ENCODE results near the gene SLC26A2.
"Not testable (repeated sequence)": the region's sequence is repeated elsewhere in the genome, so short reads cannot be mapped to it uniquely, and the experiment has no call there.

The SLC26A2 gene

DNA sequence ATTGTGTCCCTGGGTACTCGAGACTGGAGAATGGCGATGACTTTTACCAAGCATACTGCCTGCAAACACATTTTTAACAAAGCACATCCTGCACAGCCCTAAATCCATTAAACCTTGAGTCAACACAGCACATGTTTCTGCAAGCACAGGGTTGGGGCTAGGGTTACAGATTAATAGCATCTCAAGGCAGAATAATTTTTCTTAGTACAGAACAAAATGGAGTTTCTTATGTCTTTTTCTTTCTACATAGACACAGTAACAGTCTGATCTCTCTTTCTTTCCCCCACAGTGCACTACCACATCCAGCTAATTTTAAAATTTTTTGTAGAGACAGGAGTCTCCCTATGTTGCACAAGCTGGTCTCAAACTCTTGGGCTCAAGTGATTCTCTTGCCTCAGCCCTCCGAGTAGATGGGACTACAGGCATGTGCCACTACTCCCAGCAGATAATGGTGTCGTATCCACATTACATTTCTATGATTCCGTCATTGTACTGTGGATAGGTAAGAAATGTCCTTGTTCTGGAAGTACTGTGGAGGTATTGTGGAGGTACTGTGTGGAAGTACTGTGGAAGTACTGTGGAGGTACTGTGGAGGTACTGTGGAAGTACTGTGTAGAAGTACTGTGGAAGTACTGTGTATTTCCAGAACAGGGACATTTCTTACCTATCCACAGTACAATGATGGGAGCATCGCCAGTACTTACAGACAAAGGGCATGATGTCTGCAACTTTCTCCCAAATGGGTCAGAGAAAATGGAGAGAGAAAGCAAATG lies 17.2 kb upstream of the SLC26A2 start:
- H3K27ac Mint-ChIP-seq; H3K27me3 Mint-ChIP-seq; H3K36me3 Mint-ChIP-seq; H3K4me1 Mint-ChIP-seq (ENCODE audit: low read depth); H3K9me3 Mint-ChIP-seq (ENCODE audit: low read depth); H3K4me3 Mint-ChIP-seq: not testable (repeated sequence)

DNA sequence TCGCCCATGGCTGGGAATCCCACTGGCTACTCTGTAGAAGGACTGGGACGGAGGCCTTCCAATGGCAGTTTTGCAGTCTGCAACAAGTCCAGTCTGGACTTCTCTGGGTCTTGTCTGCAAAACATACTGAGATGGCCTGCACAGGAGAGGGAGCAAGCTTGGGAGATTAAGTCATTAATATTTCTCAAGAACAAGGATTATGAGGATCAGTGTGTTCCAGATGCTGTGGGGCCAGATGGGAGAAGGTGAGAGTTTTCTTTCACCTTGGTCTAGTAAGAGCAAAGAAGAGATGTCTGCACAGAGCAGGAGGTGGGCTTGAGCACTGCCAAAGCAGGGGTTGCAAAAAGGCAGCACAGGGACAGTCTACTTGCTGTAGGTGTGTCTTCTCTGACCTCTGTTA lies 15.9 kb upstream of the SLC26A2 start, which contains the start of gene PDE6A:
Gene PDE6A, minus strand, starts transcription at position 128 of the 400 bp plus-strand sequence. Its CDS starts 120 bp downstream, at position 8.
- no peaks in the 10 kb centered on the region for H3K4me1 Mint-ChIP-seq (ENCODE audit: low read depth)
- no peak within 1 kb of the TSS for H3K27ac Mint-ChIP-seq
- H3K36me3 Mint-ChIP-seq, result no peaks in the 10 kb centered on the region
- H3K9me3 Mint-ChIP-seq (ENCODE audit: low read depth), result no peaks in the 10 kb centered on the region
- H3K4me3 Mint-ChIP-seq, result no peak within 1 kb of the TSS
- H3K27me3 Mint-ChIP-seq, result peaks cover 5% of the 10 kb centered on the region

DNA sequence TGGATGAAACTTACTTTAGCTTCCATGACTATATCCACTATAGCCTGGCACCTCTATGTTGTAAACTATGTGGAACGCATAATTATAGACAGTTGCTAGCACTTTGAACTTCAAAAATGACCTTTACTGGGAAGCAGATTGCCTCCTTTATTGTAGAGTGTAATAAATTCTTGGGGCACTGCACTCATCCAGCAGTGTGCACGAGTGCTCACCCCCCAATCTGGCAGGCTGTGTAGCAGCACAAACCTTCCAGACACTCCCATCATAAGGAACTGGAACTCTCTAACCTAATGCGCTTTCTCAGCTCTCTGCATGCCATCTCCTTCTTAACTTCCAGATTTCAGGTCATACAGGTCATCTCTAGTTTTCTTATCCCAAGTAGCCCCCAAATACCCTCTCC lies 14.4 kb upstream of the SLC26A2 start:
- Mint-ChIP-seq H3K27me3 (peaks cover 5% of the 10 kb centered on the region), H3K9me3 (ENCODE audit: low read depth) (no peaks in the 10 kb centered on the region), H3K36me3 (no peaks in the 10 kb centered on the region), H3K27ac (no peak overlapping the region), H3K4me3 (no peak overlapping the region), H3K4me1 (ENCODE audit: low read depth) (no peaks in the 10 kb centered on the region)

DNA sequence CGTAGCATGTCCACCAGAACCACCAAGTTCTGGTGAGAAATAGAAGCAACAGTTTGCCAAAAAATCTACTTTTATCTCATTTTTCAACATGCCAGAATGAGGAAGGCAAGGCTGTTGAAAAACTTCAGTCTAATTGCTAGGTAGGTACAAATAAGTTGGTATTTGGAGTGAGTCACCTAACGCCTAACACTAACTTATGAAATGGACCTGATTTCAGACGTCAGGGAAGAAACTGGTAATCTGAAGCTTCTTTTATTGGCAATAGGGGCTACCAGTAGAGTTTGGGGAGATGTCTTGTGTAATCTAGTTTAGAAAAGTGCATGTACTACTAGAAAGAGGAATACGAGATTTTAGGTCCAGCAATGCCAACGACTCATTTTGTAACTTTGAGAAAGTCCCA lies 11.6 kb upstream of the SLC26A2 start:
- Mint-ChIP-seq H3K27me3 (peaks cover 3% of the 10 kb centered on the region), H3K27ac (no peak overlapping the region), H3K9me3 (ENCODE audit: low read depth) (no peaks in the 10 kb centered on the region)

DNA sequence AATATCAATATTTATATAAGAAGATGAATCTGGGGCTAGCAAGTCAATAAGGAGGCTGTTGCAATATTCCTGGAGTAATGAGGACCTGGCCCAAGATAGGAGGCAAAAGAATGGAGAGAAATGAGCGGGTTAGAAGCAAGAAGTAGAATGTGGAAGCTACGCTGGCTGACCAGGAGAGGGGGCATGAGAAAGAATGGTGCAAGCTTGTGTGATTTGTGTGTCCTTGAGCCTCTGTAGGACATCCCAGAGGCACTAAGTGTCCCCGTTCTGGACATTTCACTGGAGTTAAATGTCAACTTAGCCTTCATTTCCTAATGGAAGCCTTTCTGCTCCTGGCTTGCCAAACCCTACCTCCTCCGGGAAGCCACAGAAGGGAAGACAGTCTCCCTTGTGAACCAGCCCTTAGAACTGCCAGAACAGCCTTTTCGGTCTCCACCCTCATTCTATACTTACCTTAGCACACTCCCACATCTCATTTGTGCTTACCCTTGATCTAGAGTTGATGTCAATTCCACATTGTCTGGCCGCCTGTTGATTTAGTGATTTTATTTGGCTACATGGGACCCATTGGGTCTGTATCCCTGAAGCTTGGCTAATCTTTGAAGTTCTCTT lies 9.3 kb upstream of the SLC26A2 start:
- no peaks in the 10 kb centered on the region for H3K36me3 Mint-ChIP-seq
- no peaks in the 10 kb centered on the region for H3K4me1 Mint-ChIP-seq (ENCODE audit: low read depth)
- H3K27ac Mint-ChIP-seq, result no peak overlapping the region
- H3K27me3 Mint-ChIP-seq, result peaks cover 3% of the 10 kb centered on the region
- H3K9me3 Mint-ChIP-seq (ENCODE audit: low read depth), result no peaks in the 10 kb centered on the region
- no peak overlapping the region for H3K4me3 Mint-ChIP-seq

More for the DNA sequence above, 11.6 kb upstream of the SLC26A2 start:
- H3K4me1 Mint-ChIP-seq (ENCODE audit: low read depth), result no peaks in the 10 kb centered on the region
- no peaks in the 10 kb centered on the region for H3K36me3 Mint-ChIP-seq
- no peak overlapping the region for H3K4me3 Mint-ChIP-seq

DNA sequence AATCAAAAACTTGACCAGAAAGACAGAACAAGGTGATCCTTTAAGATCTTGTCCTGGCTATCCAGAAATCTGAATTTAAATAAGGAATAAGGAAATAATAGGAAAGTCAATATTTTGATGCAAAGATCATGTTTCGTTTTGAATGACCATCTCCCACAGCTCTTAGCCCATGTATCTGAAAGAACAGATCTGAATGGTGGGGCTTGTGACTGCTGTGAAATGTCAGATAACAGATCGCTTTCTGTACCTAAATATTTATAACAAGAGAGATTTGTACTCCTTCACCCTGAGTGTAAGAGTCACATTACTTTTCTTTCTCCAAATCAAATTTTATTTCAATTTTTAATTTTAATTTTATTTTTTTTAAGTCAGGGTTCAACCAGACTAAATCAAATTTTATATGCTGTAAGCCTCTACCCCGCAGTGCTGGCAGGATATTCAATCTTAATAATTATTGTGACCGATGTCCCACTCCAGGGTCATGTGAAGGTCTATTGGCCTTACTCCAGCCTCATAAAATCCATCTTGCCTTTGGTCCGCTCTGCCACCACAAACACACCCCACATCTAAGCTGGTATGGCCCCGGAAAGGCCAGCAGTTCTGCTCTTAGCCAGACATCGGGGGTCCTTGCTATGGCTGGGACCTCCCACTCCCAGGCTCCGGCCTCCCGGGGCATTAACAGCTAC lies 7.0 kb upstream of the SLC26A2 start:
- Mint-ChIP-seq H3K4me1 (ENCODE audit: low read depth) (no peaks in the 10 kb centered on the region), H3K4me3 (no peak overlapping the region), H3K27me3 (peaks cover under 1% of the 10 kb centered on the region)

DNA sequence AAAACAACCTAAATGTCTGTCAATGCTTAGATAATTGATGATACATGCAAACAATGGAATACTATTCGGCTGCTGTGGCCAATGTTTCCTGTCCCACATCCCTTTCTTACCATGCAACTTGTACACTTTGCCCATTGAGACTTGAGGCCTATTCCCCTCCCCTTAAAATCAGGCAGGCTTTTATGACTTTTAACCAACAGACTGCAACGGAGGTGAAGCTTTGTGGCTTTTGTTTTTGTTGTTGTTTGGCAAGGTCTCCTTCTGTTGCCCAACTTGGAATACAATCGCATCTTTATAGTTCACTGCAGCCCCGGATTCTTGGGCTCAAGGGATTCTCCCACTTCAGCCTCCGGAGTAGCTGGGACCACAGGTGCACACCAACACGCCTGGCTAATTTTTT lies 5.8 kb upstream of the SLC26A2 start:
- Mint-ChIP-seq H3K4me3 (no peak overlapping the region), H3K27me3 (no peaks in the 10 kb centered on the region), H3K9me3 (ENCODE audit: low read depth) (no peaks in the 10 kb centered on the region), H3K4me1 (ENCODE audit: low read depth) (peaks cover 8% of the 10 kb centered on the region), H3K27ac (no peak overlapping the region), H3K36me3 (no peaks in the 10 kb centered on the region)

More for the DNA sequence above, 7.0 kb upstream of the SLC26A2 start:
- H3K27ac Mint-ChIP-seq, result no peak overlapping the region
- no peaks in the 10 kb centered on the region for H3K36me3 Mint-ChIP-seq
- no peaks in the 10 kb centered on the region for H3K9me3 Mint-ChIP-seq (ENCODE audit: low read depth)

DNA sequence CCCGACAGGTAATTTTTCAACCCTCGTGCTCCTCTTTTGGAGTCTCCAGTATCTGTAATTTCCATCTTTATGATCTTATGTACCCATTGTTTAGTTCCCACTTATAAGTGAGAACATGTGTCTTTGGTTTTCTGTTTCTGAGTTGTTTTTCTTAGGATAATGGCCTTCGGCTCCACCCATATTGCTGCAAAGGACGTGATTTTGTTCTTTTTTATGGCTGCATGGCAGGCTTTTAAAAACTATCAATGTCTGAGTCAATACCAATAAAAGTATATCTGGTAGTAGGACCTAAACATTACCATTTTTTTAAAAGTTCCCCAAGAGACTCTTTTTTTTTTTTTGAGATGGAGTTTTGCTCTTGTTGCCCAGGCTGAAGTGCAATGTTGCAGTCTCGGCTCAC lies 3.9 kb upstream of the SLC26A2 start:
- H3K27me3 Mint-ChIP-seq, result no peaks in the 10 kb centered on the region
- no peaks in the 10 kb centered on the region for H3K9me3 Mint-ChIP-seq (ENCODE audit: low read depth)
- no peak overlapping the region for H3K4me3 Mint-ChIP-seq
- H3K36me3 Mint-ChIP-seq, result no peaks in the 10 kb centered on the region
- H3K27ac Mint-ChIP-seq, result no peak overlapping the region
- H3K4me1 Mint-ChIP-seq (ENCODE audit: low read depth), result peaks cover 19% of the 10 kb centered on the region

DNA sequence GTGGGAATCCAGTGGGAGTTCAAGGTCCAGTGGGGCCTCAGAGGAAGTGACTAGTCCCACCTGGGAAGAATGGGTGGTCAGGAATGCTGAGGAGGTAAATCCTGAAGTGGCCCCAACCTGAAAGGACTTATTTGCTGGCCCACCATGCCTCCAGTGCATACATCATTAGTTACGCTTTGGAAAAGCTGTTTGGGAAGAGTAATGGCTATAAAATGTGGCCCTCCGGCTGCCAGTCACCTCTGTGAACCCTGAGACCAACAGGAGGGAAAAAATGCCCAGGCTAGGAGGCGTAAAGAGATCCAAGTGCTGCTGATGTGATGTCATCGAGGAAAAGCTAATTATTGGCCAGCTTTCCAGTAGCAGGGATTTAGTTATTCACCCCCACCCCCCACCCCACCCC lies 2.7 kb upstream of the SLC26A2 start:
- Mint-ChIP-seq H3K4me1 (ENCODE audit: low read depth) (peaks cover 30% of the 10 kb centered on the region), H3K9me3 (ENCODE audit: low read depth) (no peaks in the 10 kb centered on the region), H3K36me3 (peaks cover 3% of the 10 kb centered on the region), H3K27me3 (no peaks in the 10 kb centered on the region), H3K4me3 (no peak overlapping the region), H3K27ac (no peak overlapping the region)

DNA sequence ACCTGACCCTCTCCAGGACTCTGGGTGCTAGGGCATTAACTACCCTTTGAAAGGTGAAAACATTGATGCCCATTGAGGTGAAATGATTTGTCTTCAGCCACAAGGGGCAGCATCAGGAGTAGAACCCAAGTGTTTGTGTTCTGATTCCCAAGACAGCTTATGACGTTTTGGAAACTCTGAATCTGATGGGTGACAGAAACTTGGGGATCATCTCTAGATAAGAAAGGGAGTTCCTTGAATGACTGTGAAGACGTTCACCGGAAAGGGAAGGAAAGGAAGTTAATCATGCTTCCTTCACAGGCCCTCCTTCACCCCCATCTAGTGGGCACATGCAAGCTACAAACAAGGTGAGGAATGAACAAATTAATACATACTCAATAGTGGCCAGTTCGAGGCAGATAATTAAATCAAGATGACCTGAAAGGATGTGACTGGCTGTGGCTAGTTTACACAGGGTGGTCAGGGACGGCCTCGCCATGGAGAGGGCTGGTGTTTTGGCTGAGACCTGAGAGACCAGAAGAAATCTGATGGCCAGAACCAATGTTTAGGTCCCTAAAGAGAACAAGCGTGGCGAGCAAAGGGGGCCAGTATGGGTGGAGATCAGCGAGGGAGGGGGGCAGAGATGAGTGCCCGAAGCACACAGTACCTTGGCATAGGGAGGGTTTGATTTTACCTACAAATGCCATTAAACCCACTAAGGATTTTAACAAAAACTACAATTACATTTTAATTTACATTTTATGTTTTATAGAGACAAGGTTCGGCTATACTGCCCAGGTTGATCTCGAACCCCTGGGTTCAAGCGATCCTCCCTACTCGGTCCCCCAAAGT lies 937 bp upstream of the SLC26A2 start:
- Mint-ChIP-seq H3K27ac (peak overlapping the region; percentile 96), H3K4me3 (peak overlapping the region; percentile 89), H3K4me1 (ENCODE audit: low read depth) (peaks cover 33% of the 10 kb centered on the region), H3K36me3 (peaks cover 3% of the 10 kb centered on the region), H3K27me3 (no peaks in the 10 kb centered on the region), H3K9me3 (ENCODE audit: low read depth) (no peaks in the 10 kb centered on the region)

DNA sequence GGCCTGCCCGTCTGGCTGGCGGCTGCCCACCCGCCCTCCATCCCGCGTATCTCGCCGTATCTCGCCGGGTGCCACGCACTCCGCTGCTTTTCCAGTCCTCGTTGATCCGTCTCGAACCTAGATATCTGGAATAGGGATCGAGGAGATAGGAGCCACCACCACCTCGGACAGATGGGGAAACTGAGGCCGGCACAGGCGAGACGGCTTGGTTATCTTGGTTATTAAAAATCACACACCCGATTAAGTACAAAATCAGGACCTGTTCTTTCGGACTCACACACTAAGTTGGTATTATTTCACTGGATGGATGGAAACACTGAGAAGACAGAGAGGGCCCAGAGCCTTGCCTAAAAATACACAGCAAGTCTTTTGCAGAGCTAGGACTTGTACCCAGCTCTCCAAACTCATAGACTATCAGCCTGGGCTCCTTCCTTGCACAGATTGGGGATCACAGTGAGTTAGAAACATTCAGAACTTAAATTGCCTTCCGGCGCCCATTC lies 678 bp downstream of the SLC26A2 start:
- peak overlapping the region; percentile 89 for H3K4me3 Mint-ChIP-seq
- H3K27me3 Mint-ChIP-seq, result no peaks in the 10 kb centered on the region
- peak overlapping the region; percentile 38 for H3K27ac Mint-ChIP-seq
- H3K36me3 Mint-ChIP-seq, result peaks cover 5% of the 10 kb centered on the region
- no peaks in the 10 kb centered on the region for H3K9me3 Mint-ChIP-seq (ENCODE audit: low read depth)
- peaks cover 38% of the 10 kb centered on the region for H3K4me1 Mint-ChIP-seq (ENCODE audit: low read depth)

DNA sequence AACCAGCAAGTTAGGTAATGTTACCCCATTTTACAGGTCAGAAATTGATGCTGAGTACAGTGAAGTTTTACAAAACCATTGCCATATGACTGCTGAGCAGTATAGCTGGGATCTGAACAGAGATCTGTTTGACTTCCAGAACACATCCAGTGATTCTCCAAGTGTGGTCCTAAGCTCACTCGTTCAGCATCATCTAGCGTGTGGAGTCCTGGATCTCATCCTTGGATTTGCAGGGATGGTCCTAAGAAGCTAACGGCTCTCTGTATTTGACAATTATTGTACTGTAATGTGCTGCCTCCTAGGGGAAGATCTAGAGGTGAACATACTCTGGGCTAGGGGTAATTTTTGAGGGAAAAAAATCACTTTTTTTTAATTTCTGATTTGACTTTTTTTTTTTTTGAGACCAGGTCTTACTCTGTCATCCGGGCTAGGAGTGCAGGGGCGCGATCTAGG lies 1.4 kb downstream of the SLC26A2 start:
- H3K27ac Mint-ChIP-seq, result peak overlapping the region; percentile 38
- peak overlapping the region; percentile 89 for H3K4me3 Mint-ChIP-seq
- peaks cover 38% of the 10 kb centered on the region for H3K4me1 Mint-ChIP-seq (ENCODE audit: low read depth)
- no peaks in the 10 kb centered on the region for H3K9me3 Mint-ChIP-seq (ENCODE audit: low read depth)
- peaks cover 5% of the 10 kb centered on the region for H3K36me3 Mint-ChIP-seq
- H3K27me3 Mint-ChIP-seq, result no peaks in the 10 kb centered on the region

DNA sequence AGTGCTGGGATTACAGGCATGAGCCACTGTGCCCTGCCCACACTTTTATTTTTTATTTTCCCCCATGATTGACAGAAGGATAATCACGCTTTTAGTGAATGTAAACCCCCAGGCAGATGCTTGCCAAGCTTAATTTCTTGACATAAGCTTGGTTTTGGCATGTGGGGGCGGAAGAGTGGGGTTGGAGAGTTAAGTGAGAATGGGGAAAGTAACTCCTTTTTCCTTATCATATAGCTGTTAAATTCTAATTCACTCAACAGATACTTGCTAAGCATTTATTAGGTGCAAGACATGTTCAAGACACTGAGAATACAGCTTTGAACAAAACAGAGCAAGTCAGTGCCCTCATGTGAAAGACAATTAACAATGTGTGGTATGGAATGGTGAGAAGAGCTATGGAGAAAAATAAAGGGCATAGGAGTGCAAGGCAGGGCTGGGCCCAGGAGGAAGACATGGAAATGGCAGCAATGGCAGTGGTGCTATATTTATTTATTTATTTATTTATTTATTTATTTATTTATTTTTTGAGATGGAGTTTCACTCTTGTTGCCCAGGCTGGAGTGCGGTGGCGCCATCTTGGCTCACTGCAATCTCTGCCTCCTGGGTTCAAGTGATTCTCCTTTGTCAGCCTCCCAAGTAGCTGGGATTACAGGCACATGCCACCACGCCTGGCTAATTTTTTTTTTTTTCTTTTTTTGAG lies 2.2 kb downstream of the SLC26A2 start:
- no peaks in the 10 kb centered on the region for H3K9me3 Mint-ChIP-seq (ENCODE audit: low read depth)
- no peaks in the 10 kb centered on the region for H3K27me3 Mint-ChIP-seq
- H3K4me1 Mint-ChIP-seq (ENCODE audit: low read depth), result peaks cover 41% of the 10 kb centered on the region
- H3K4me3 Mint-ChIP-seq, result peak overlapping the region; percentile 89
- peaks cover 5% of the 10 kb centered on the region for H3K36me3 Mint-ChIP-seq
- no peak overlapping the region for H3K27ac Mint-ChIP-seq

DNA sequence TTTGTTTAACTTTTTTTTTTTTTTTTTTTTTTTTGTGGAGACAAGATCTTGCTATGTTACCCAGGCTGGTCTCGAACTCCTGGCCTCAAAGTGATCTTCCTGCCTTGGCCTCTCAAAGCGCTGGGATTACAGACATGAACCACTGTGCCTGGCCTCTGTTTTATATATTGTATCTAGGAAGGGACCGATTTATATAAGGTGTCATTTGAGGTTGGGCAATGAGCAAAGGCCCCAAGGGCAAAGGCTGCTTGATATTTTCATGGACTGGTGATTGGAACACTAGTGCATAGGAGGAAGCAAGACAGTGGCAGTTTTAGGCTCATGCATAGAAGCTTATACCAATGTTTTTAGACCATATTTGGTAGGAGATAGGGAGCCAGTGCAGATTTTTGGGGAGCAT lies 3.2 kb downstream of the SLC26A2 start:
- peaks cover 41% of the 10 kb centered on the region for H3K4me1 Mint-ChIP-seq (ENCODE audit: low read depth)
- H3K9me3 Mint-ChIP-seq (ENCODE audit: low read depth), result no peaks in the 10 kb centered on the region
- H3K4me3 Mint-ChIP-seq, result no peak overlapping the region
- H3K36me3 Mint-ChIP-seq, result peaks cover 5% of the 10 kb centered on the region
- no peak overlapping the region for H3K27ac Mint-ChIP-seq
- H3K27me3 Mint-ChIP-seq, result no peaks in the 10 kb centered on the region

All from activated naive CD8-positive, alpha-beta T cell (primary cell).